Tibial nerve (tissue), 4 donors: ENCODE results near the gene PLAC8L1.

Experiments
- CTCF ChIP-seq, 5 experiments: fragments of 200-600 bp in 3 of 5; fragments of 450-650 bp in 2 of 5; sonication (generic) in 3 of 5; IDR thresholded peaks; one replicate each; pipeline ENCODE4 v1.5.1; 2016 to 2019; ENCODE audit warnings: antibody characterized with exemption in 5 of 5, mild to moderate bottlenecking in 3 of 5, moderate library complexity in 2 of 5
- EP300 ChIP-seq, 2 donors: sonication (generic); formaldehyde crosslinking; IDR thresholded peaks; one replicate each; pipeline ENCODE4 v1.6.1; 2017; ENCODE audit warnings: antibody characterized with exemption in 2 of 2, mild to moderate bottlenecking in 1 of 2

GRCh38 chr5:146089287-146089686, 16.1 kb downstream of the PLAC8L1 start:
- no peak for TF ChIP-seq CTCF (IDR thresholded peaks at IDR 0.05)
- TF ChIP-seq EP300 (IDR thresholded peaks at IDR 0.05) = no peak
